ENCODE measurements around the gene BTBD16. TPM values are rescaled to one million over a fixed set of nuclear protein-coding genes. Genes with fewer than 3 reads are reported as not detected.

Gene BTBD16
- total and polyA plus RNA-seq, 2 donors (not counting 1 experiment from before 2014, with no cell fraction given) = not detected

DNA sequence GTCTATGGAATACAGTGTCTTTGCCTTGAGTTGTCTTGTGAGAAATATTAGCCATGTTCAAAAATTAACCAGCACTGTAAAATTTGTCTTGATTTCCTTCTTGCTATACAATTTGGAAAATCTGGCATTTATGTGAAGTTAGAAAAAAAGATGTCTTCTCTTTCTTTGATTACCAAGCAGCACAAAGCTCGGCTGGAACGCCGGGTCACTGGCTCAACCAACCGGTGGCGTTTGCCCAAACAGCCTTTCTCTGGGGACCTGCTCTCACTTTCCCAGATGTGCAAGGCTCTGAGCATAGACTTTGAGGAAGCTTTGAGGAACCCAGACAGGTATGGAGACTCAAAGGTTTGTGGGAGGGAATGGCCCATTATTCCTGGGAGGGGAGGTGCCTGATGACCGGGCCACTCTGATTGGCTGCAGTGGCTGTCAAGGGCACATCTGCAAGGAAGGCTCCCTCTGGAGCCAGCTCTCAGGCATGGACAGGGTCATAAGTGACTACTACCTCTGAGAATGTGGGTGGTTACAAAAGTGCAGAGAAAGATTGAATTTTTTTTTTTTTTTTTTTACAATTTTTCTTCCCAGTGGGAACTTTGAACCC, 5.6 kb downstream of the BTBD16 start:
- no peak for ATAC-seq (ENCODE audit: low read depth)
- no peak overlapping the region for H3K4me3 ChIP-seq (ENCODE audit: control extremely low read depth in 1 of 5, extremely low read depth in 1 of 5, insufficient read depth in 1 of 5, low read depth in 2 of 5, low read length in 4 of 5)
- CTCF ChIA-PET = no interaction called here

DNA sequence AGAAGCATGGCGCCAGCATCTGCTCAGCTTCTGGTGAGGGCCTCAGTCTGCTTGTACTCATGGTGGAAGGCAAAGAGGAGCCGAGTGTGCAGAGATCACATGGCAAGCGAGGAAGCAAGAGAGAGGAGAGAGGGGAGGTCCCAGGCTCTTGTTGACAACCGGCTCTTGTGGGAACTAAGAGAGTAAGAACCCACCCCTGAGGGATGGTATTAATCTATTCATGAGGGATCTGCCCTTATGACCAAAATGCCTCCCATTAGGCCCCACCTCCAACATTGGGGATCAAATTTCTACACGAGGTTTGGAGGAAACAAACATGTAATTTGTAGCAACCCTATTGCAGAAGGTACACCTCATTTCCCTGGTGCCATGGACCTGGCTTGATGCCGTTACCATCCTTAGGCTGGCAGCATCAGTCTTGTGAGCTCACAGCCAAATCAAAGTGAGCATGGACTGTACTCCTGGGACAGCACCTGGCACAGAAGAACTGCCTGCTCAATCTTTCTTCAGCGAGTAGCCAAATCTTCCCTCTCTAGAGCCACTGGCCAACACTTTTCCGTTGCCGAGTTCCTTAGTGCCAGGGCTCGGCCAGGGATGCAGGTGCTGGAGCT, 6.5 kb downstream of the BTBD16 start:
- ChIA-PET CTCF (interaction anchor here (2.7 kb wide), 1 partner anchor 9 kb away, joined by 8 read pairs; no protein-coding TSS in a partner anchor), POLR2A (no interaction called here)
- H3K27ac Mint-ChIP-seq = no peak overlapping the region
- 88% methylated on average over 9 of the region's 10 CpGs for WGBS (ENCODE audit: insufficient coverage)
- no peaks in the 10 kb centered on the region for H3K36me3 ChIP-seq (replicated peaks in 1 of 2; ENCODE audit: control extremely low read depth in 1 of 2, control insufficient read depth in 1 of 2, extremely low read depth in 1 of 2, insufficient read depth in 2 of 2, low read length in 1 of 2)
- H3K9me3 Mint-ChIP-seq (ENCODE audit: insufficient read depth) = no peaks in the 10 kb centered on the region
- no peak overlapping the region for H3K27ac ChIP-seq (ENCODE audit: low read length in 2 of 2)
- TF ChIP-seq EZH2 (IDR thresholded peaks at IDR 0.05; ENCODE audit: borderline replicate concordance, insufficient read depth, low read depth, low read length, poor library complexity, severe bottlenecking) = no peak
- TF ChIP-seq, protein P1, sequence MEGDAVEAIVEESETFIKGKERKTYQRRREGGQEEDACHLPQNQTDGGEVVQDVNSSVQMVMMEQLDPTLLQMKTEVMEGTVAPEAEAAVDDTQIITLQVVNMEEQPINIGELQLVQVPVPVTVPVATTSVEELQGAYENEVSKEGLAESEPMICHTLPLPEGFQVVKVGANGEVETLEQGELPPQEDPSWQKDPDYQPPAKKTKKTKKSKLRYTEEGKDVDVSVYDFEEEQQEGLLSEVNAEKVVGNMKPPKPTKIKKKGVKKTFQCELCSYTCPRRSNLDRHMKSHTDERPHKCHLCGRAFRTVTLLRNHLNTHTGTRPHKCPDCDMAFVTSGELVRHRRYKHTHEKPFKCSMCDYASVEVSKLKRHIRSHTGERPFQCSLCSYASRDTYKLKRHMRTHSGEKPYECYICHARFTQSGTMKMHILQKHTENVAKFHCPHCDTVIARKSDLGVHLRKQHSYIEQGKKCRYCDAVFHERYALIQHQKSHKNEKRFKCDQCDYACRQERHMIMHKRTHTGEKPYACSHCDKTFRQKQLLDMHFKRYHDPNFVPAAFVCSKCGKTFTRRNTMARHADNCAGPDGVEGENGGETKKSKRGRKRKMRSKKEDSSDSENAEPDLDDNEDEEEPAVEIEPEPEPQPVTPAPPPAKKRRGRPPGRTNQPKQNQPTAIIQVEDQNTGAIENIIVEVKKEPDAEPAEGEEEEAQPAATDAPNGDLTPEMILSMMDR (IDR thresholded peaks at IDR 0.05) = no peak
- no peak overlapping the region for H3K9ac ChIP-seq (ENCODE audit: low read length)
- peaks cover 29% of the 10 kb centered on the region for H3K27me3 Mint-ChIP-seq
- H3K4me3 Mint-ChIP-seq = no peak overlapping the region
- intact Hi-C loops (cut with micrococcal nuclease) = no loop called here
- no peak overlapping the region for H2AFZ ChIP-seq (ENCODE audit: insufficient read depth, low read depth, low read length, poor library complexity, severe bottlenecking)
- H3K4me3 ChIP-seq (ENCODE audit: control extremely low read depth in 1 of 5, extremely low read depth in 1 of 5, insufficient read depth in 1 of 5, low read depth in 2 of 5, low read length in 4 of 5) = no peak overlapping the region
- DNase-seq = no peak
- ATAC-seq (ENCODE audit: low read depth) = no peak
- H3K4me1 ChIP-seq (ENCODE audit: control insufficient read depth in 2 of 2, insufficient read depth in 2 of 2, low read length in 2 of 2) = no peaks in the 10 kb centered on the region
- peaks cover 0 to 4% (median 0%) of the 10 kb centered on the region in 4 experiments for H3K27me3 ChIP-seq (replicated peaks in 1 of 4; ENCODE audit: control extremely low read depth in 1 of 4, control insufficient read depth in 3 of 4, insufficient read depth in 4 of 4, low read length in 3 of 4)
- H3K9me3 ChIP-seq (ENCODE audit: control extremely low read depth in 1 of 3, control insufficient read depth in 2 of 3, insufficient read depth in 1 of 3, low read length in 2 of 3) = no peaks in the 10 kb centered on the region
- H3K4me1 Mint-ChIP-seq = no peaks in the 10 kb centered on the region
- no peaks in the 10 kb centered on the region for H4K20me1 ChIP-seq (ENCODE audit: control insufficient read depth, insufficient read depth, low read length, poor library complexity, severe bottlenecking)
- no peak overlapping the region for H3K4me2 ChIP-seq (replicated peaks; ENCODE audit: low read depth, low read length, poor library complexity, severe bottlenecking)
- no peaks in the 10 kb centered on the region for H3K79me2 ChIP-seq (ENCODE audit: control insufficient read depth, insufficient read depth, low read length)

More for the DNA sequence above, 5.6 kb downstream of the BTBD16 start:
- TF ChIP-seq, protein P1 (IDR thresholded peaks at IDR 0.05) = no peak
- TF ChIP-seq EZH2 (IDR thresholded peaks at IDR 0.05; ENCODE audit: borderline replicate concordance, insufficient read depth, low read depth, low read length, poor library complexity, severe bottlenecking) = no peak
- Histone ChIP-seq H4K20me1 (ENCODE audit: control insufficient read depth, insufficient read depth, low read length, poor library complexity, severe bottlenecking) (no peaks in the 10 kb centered on the region), H3K36me3 (replicated peaks in 1 of 2; ENCODE audit: control extremely low read depth in 1 of 2, control insufficient read depth in 1 of 2, extremely low read depth in 1 of 2, insufficient read depth in 2 of 2, low read length in 1 of 2) (no peaks in the 10 kb centered on the region), H3K4me1 (ENCODE audit: control insufficient read depth in 2 of 2, insufficient read depth in 2 of 2, low read length in 2 of 2) (no peaks in the 10 kb centered on the region), H3K4me2 (replicated peaks; ENCODE audit: low read depth, low read length, poor library complexity, severe bottlenecking) (no peak overlapping the region), H3K27me3 (replicated peaks in 1 of 4; ENCODE audit: control extremely low read depth in 1 of 4, control insufficient read depth in 3 of 4, insufficient read depth in 4 of 4, low read length in 3 of 4) (peaks cover 0 to 4% (median 0%) of the 10 kb centered on the region in 4 experiments), H2AFZ (ENCODE audit: insufficient read depth, low read depth, low read length, poor library complexity, severe bottlenecking) (no peak overlapping the region), H3K79me2 (ENCODE audit: control insufficient read depth, insufficient read depth, low read length) (no peaks in the 10 kb centered on the region), H3K27ac (ENCODE audit: low read length in 2 of 2) (no peak overlapping the region), H3K9me3 (ENCODE audit: control extremely low read depth in 1 of 3, control insufficient read depth in 2 of 3, insufficient read depth in 1 of 3, low read length in 2 of 3) (no peaks in the 10 kb centered on the region), H3K9ac (ENCODE audit: low read length) (no peak overlapping the region)
- no peaks in the 10 kb centered on the region for H3K4me1 Mint-ChIP-seq
- DNase-seq = no peak
- peaks cover 24% of the 10 kb centered on the region for H3K27me3 Mint-ChIP-seq
- no peak overlapping the region for H3K27ac Mint-ChIP-seq
- H3K4me3 Mint-ChIP-seq = no peak overlapping the region
- intact Hi-C loops (cut with micrococcal nuclease) = no loop called here
- POLR2A ChIA-PET = no interaction called here
- H3K9me3 Mint-ChIP-seq (ENCODE audit: insufficient read depth) = no peaks in the 10 kb centered on the region
- 99% methylated on average over 5 of the region's 6 CpGs for WGBS (ENCODE audit: insufficient coverage)

Data from B cell (primary cell).